ENCODE data around the gene STK38L. TPM values are rescaled to one million over a fixed set of nuclear protein-coding genes. Genes with fewer than 3 reads are reported as not detected.
"Not testable (repeated sequence)": the region's sequence is repeated elsewhere in the genome, so short reads cannot be mapped to it uniquely, and the experiment has no call there.

Gene STK38L
- total RNA-seq, 1 donor from 2014 or later, result 55.1 TPM

- no peak for ATAC-seq (ENCODE audit: poor library complexity)
- intact Hi-C loops (cut with DNase I), result no loop called here
Measured at GRCh38 chr12:27220988-27221345, 23.1 kb upstream of the STK38L start.

GRCh38 chr12:27221625-27222387, 22.3 kb upstream of the STK38L start:
- DNase-seq (no peak), ATAC-seq (ENCODE audit: poor library complexity) (peak; percentile 45)
- intact Hi-C loops (cut with DNase I), result no loop called here

More at GRCh38 chr12:27220988-27221345, 23.1 kb upstream of the STK38L start:
- no peak for DNase-seq

GRCh38 chr12:27226407-27226929, 17.6 kb upstream of the STK38L start:
- intact Hi-C loops (cut with DNase I), result no loop called here
- DNase-seq (no peak), ATAC-seq (ENCODE audit: poor library complexity) (peak; percentile 71)

- DNase-seq, result no peak
- intact Hi-C loops (cut with DNase I), result no loop called here
- peak; percentile 15 for ATAC-seq (ENCODE audit: poor library complexity)
Measured at GRCh38 chr12:27229367-27229766, 14.7 kb upstream of the STK38L start.

- ATAC-seq (ENCODE audit: poor library complexity); intact Hi-C loops (cut with DNase I); DNase-seq: not testable (repeated sequence)
Measured at GRCh38 chr12:27231374-27231773, 12.7 kb upstream of the STK38L start.

- intact Hi-C loops (cut with DNase I), result no loop called here
- DNase-seq (no peak), ATAC-seq (ENCODE audit: poor library complexity) (no peak)
Measured at GRCh38 chr12:27233814-27234213, 10.3 kb upstream of the STK38L start.

GRCh38 chr12:27236498-27236897, 7.6 kb upstream of the STK38L start:
- intact Hi-C loops (cut with DNase I), result no loop called here
- peak; percentile 15 for ATAC-seq (ENCODE audit: poor library complexity)
- no peak for DNase-seq

- ATAC-seq (ENCODE audit: poor library complexity) (peak; percentile 68), DNase-seq (no peak)
- intact Hi-C loops (cut with DNase I), result no loop called here
Measured at GRCh38 chr12:27237790-27238771, 6.0 kb upstream of the STK38L start.

- intact Hi-C loops (cut with DNase I), result no loop called here
- DNase-seq (no peak), ATAC-seq (ENCODE audit: poor library complexity) (no peak)
Measured at GRCh38 chr12:27243006-27243405, 1.1 kb upstream of the STK38L start.

GRCh38 chr12:27244689-27245488, 803 bp downstream of the STK38L start:
- intact Hi-C loops (cut with DNase I), result loop anchor here (5.0 kb wide), 2 partner anchors 52 to 308 kb away; partner anchors contain the start of genes FGFR1OP2 and INTS13
- DNase-seq (no peak), ATAC-seq (ENCODE audit: poor library complexity) (no peak)

GRCh38 chr12:27246141-27246540, 2.1 kb downstream of the STK38L start:
- intact Hi-C loops (cut with DNase I), result loop anchor here (5.0 kb wide), 2 partner anchors 51 to 309 kb away; partner anchors contain the start of genes FGFR1OP2 and INTS13
- DNase-seq, result no peak
- no peak for ATAC-seq (ENCODE audit: poor library complexity)

- ATAC-seq (ENCODE audit: poor library complexity), result no peak
- intact Hi-C loops (cut with DNase I), result loop anchor here (5.0 kb wide), 2 partner anchors 51 to 309 kb away; partner anchors contain the start of genes FGFR1OP2 and INTS13
Measured at GRCh38 chr12:27246774-27247173, 2.7 kb downstream of the STK38L start.

GRCh38 chr12:27252934-27253333, 8.8 kb downstream of the STK38L start:
- ATAC-seq (ENCODE audit: poor library complexity), result no peak
- intact Hi-C loops (cut with DNase I), result no loop called here
- DNase-seq, result no peak

More at GRCh38 chr12:27246774-27247173, 2.7 kb downstream of the STK38L start:
- DNase-seq, result no peak

- intact Hi-C loops (cut with DNase I), result no loop called here
- DNase-seq, result no peak
- peak; percentile 37 for ATAC-seq (ENCODE audit: poor library complexity)
Measured at GRCh38 chr12:27253347-27253746, 9.3 kb downstream of the STK38L start.

GRCh38 chr12:27255806-27256205, 11.7 kb downstream of the STK38L start:
- intact Hi-C loops (cut with DNase I), result no loop called here
- DNase-seq (no peak), ATAC-seq (ENCODE audit: poor library complexity) (no peak)

GRCh38 chr12:27257104-27257843, 13.2 kb downstream of the STK38L start:
- no peak for DNase-seq
- ATAC-seq (ENCODE audit: poor library complexity), result no peak
- intact Hi-C loops (cut with DNase I), result no loop called here

GRCh38 chr12:27260746-27261145, 16.7 kb downstream of the STK38L start:
- peak; percentile 61 for ATAC-seq (ENCODE audit: poor library complexity)
- DNase-seq, result no peak
- intact Hi-C loops (cut with DNase I), result no loop called here

- intact Hi-C loops (cut with DNase I), result no loop called here
- ATAC-seq (ENCODE audit: poor library complexity) (no peak), DNase-seq (no peak)
Measured at GRCh38 chr12:27261866-27262265, 17.8 kb downstream of the STK38L start.
